Measurements from ENCODE around the gene CASP3.

DNA sequence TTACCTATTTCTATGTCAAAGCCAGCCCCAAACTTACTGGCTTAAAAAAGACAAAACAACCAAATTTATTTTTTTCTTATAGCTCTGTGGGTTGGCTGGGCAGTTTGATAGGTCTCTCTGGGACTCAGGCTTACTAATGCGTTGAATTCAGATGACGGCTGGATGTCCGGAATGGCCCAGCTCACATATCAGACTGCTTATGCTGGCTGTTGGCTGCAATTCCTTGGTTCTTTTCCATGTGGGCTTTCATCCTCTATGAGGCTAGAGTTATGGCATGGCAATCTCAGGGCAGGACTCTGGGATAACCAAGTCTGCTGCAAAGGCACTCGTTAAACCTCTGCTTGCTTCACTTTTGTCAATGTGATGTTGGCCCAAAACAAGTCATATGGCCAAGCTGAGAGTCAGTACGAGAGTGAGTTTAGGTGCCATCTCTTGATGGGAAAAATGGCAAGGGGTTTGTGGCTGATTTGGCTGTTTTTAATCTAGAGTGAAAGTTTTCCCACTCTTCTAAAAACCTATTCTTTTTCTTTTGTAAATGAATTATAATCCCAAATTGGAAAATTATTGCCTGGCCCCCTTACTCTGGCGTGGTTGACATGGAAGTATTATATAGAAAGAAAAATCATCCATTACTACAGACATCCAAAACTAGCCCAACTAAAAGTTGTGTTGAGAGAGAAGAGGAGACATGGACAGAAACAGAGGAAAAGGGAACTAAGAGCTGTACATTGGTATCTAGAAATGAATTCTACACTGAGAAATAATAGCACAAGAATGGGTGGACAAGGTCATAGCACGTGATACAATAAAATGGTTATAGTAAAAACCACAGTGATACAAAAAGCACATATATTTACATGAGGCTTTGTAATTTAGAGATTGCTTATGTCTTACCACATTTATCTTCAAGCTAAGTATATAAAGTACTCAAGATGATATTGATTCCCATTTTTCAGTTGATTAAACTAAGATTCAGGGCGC, 6.9 kb upstream of the CASP3 start:
- TF ChIP-seq POLR2A (IDR thresholded peaks at IDR 0.05; ENCODE audit: borderline replicate concordance, extremely low read depth, insufficient read depth, insufficient read length) (no peak), RAD21 (IDR thresholded peaks at IDR 0.05; ENCODE audit: low read depth) (no peak), POLR2AphosphoS5 (IDR thresholded peaks at IDR 0.05; ENCODE audit: low read depth, low read length) (no peak), EZH2phosphoT487 (IDR thresholded peaks at IDR 0.05; ENCODE audit: borderline replicate concordance) (no peak), EZH2 (IDR thresholded peaks at IDR 0.05) (no peak), CEBPB (IDR thresholded peaks at IDR 0.05; ENCODE audit: low read depth) (no peak), SRF (IDR thresholded peaks at IDR 0.05; ENCODE audit: low read depth) (no peak), SP1 (IDR thresholded peaks at IDR 0.05; ENCODE audit: low read depth) (no peak), ZFX (IDR thresholded peaks at IDR 0.05) (no peak), TCF7L2 (IDR thresholded peaks at IDR 0.05; ENCODE audit: borderline replicate concordance, extremely low read depth, insufficient read depth, insufficient read length) (no peak)
- TF ChIP-seq, protein P1, sequence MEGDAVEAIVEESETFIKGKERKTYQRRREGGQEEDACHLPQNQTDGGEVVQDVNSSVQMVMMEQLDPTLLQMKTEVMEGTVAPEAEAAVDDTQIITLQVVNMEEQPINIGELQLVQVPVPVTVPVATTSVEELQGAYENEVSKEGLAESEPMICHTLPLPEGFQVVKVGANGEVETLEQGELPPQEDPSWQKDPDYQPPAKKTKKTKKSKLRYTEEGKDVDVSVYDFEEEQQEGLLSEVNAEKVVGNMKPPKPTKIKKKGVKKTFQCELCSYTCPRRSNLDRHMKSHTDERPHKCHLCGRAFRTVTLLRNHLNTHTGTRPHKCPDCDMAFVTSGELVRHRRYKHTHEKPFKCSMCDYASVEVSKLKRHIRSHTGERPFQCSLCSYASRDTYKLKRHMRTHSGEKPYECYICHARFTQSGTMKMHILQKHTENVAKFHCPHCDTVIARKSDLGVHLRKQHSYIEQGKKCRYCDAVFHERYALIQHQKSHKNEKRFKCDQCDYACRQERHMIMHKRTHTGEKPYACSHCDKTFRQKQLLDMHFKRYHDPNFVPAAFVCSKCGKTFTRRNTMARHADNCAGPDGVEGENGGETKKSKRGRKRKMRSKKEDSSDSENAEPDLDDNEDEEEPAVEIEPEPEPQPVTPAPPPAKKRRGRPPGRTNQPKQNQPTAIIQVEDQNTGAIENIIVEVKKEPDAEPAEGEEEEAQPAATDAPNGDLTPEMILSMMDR (IDR thresholded peaks at IDR 0.05 in 2 of 3, conservative IDR thresholded peaks at IDR 0.05 in 1 of 3; ENCODE audit: borderline replicate concordance in 1 of 3, insufficient read depth in 1 of 3, low read depth in 2 of 3, low read length in 2 of 3), result no peak
- TF ChIP-seq, protein P2, sequence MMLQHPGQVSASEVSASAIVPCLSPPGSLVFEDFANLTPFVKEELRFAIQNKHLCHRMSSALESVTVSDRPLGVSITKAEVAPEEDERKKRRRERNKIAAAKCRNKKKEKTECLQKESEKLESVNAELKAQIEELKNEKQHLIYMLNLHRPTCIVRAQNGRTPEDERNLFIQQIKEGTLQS (IDR thresholded peaks at IDR 0.05), result no peak

All from HCT116 (cell line).